Pancreas (tissue), 10 donors: ENCODE measurements around the gene LONP2. TPM values are rescaled to one million over a fixed set of nuclear protein-coding genes. Genes with fewer than 3 reads are reported as not detected.
"Not testable (repeated sequence)": the region's sequence is repeated elsewhere in the genome, so short reads cannot be mapped to it uniquely, and the experiment has no call there.

Experiments used
- ATAC-seq, 4 donors: fragments of 200-7000 bp; cut with Tn5 transposase; one replicate each; pipeline versions ENCODE4 v1.8.0 to v1.9.1; 2020; ENCODE audit warnings: mild to moderate bottlenecking in 4 of 4, moderate library complexity in 4 of 4
- DNase-seq, 6 donors: peaks; one replicate each; pipeline ENCODE4 v3.0.0-alpha.2; 2020
- FAIRE-seq: peaks from 2 replicates; lab custom pipeline; 2012; peaks lifted over from hg19 to GRCh38; lab: Jason Lieb, UNC
- H3K27ac ChIP-seq, 4 donors: fragments of 200-600 bp; sonication (generic); 1 replicate in 3 of 4; 2 replicates in 1 of 4; pipeline versions ENCODE4 v1.5.0 to v1.8.0; 2020
- H3K27me3 ChIP-seq, 4 donors: fragments of 200-600 bp; one replicate each; pipeline ENCODE4 v1.8.0; 2021
- H3K36me3 ChIP-seq, 3 donors: fragments of 200-600 bp; sonication (generic) in 1 of 3; one replicate each; pipeline versions ENCODE4 v1.5.0 to v1.8.0; 2020 to 2021
- H3K4me1 ChIP-seq, 3 donors: fragments of 200-600 bp; one replicate each; pipeline ENCODE4 v1.8.0; 2021
- H3K4me3 ChIP-seq, 4 donors: fragments of 200-600 bp; sonication (generic) in 2 of 4; one replicate each; pipeline versions ENCODE4 v1.5.0 to v1.8.0; 2020 to 2021
- H3K9me3 ChIP-seq, 4 donors: fragments of 200-600 bp; one replicate each; pipeline ENCODE4 v1.8.0; 2021
- WGBS, 2 donors: extraction: QIAGEN DNeasy Blood & Tissue Kit; methylation state at CpG; one replicate each; pipeline ENCODE4 v1.1.7; 2013; 5-methylcytosine and 5-hydroxymethylcytosine counted together
- intact Hi-C, 3 donors: fragments of 100-400 bp; cut with DNase I; formaldehyde crosslinking; loops; one replicate each; pipeline versions ENCODE4 v1.11.1 to v1.14.2; 2022
- polyA plus RNA-seq, 2 donors: library from polyadenylated mRNA; stranded (reverse); fragments of 200-250 nt; gene quantifications; one replicate each; pipeline ENCODE4 v1.2.3, GENCODE V29; 2013
- total RNA-seq, 6 donors: library from RNA; stranded (reverse); fragmentation: NEBNext Ultra II Directional in 4 of 6; extraction: Animal tissue kit (Norgen Biotek cat#: 25700) in 4 of 6; gene quantifications; one replicate each; pipeline versions ENCODE4 v1.2.1 to v1.2.4, GENCODE V29; 2021 to 2023
- TF ChIP-seq, protein P1 (sequence below), 4 donors: fragments of 200-600 bp; sonication (generic) in 3 of 4; IDR thresholded peaks; one replicate each; pipeline versions ENCODE4 v1.5.0 to v1.8.0; 2021; ENCODE audit warnings: antibody characterized with exemption in 4 of 4
- donor health status: healthy with polysubstance abuse.
- donor health status: DM: no; HTN: no; CAD: no; lungs with moderate emphysema.
- donor health status: DM: no; HTN: no; CAD: no.
- donor health status: control.
- donor health status: control.
- donor health status: Bipolar disorder and iron deficiency.
- donor health status: DM: yes; HTN: yes; CAD: no.
- donor health status: DM: no; HTN: no; CAD: no.
- donor health status: DM: no; HTN: no; CAD: no.
- donor health status: DM: yes; HTN: yes; CAD: no.

LONP2 gene
- total and polyA plus RNA-seq, 8 donors, result 31.4 to 49.1 (median 41.6) TPM

DNA sequence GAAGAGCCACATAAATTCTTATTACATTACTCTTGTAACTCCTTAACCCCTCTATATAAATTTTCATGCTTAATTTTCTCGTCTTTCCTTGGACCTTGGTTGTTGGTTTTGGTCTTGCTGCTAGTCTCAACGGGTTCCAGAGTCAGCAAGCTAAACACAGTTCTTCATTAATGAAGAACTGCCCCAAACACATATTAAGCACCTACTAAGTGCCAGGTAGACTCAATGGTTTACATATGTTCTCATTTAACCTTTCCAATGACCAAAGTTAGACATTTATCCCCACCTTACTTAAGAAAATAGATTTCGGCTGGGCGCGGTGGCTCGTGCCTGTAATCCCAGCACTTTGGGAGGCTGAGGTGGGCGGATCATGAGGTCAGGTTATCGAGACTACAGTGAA is 126.1 kb downstream of the LONP2 start:
- intact Hi-C loops, result no loop called here
- TF ChIP-seq, protein P1, sequence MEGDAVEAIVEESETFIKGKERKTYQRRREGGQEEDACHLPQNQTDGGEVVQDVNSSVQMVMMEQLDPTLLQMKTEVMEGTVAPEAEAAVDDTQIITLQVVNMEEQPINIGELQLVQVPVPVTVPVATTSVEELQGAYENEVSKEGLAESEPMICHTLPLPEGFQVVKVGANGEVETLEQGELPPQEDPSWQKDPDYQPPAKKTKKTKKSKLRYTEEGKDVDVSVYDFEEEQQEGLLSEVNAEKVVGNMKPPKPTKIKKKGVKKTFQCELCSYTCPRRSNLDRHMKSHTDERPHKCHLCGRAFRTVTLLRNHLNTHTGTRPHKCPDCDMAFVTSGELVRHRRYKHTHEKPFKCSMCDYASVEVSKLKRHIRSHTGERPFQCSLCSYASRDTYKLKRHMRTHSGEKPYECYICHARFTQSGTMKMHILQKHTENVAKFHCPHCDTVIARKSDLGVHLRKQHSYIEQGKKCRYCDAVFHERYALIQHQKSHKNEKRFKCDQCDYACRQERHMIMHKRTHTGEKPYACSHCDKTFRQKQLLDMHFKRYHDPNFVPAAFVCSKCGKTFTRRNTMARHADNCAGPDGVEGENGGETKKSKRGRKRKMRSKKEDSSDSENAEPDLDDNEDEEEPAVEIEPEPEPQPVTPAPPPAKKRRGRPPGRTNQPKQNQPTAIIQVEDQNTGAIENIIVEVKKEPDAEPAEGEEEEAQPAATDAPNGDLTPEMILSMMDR (IDR thresholded peaks at IDR 0.05), result no peak
- WGBS, 2 donors, result 95 to 98% methylated on average over 8 of the region's 8 CpGs
- no peaks in the 10 kb centered on the region for H3K9me3 ChIP-seq
- DNase-seq (no peak), ATAC-seq (no peak), FAIRE-seq (no peak)
- H3K4me1 ChIP-seq, result peaks cover 0 to 41% (median 24%) of the 10 kb centered on the region in 3 donors
- no peaks in the 10 kb centered on the region for H3K27me3 ChIP-seq
- no peak overlapping the region for H3K4me3 ChIP-seq
- no peaks in the 10 kb centered on the region for H3K36me3 ChIP-seq
- no peak overlapping the region for H3K27ac ChIP-seq

DNA sequence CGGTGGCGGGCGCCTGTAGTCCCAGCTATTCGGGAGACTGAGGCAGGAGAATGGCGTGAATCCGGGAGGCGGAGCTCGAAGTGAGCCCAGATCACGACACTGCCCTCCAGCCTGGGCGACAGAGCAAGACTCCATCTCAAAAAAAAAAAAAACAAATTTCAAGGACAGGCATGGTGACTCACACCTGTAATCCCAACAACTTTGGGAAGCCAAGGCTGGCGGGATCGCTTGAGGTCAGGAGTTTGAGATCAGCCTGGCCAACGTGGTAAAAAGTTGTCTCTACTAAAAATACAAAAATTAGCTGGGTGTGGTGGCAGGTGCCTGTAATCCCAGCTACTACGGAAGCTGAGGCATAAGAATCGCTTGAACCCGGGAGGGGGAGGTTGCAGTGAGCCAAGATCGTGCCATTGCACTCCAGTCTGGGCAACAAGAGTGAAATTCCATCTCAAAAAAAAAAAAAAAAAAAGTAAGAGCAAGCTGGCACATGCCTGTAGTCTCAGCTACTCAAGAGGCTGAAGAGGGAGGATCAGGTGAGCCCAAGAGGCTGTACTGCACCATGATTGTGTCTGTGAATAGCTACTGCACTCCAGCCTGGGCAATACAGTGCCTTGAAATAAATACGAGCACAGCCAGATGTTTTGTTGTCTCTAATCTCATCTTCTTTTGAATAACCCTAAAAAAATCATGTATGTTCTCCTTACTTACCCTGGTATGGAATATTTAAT is 126.7 kb downstream of the LONP2 start:
- FAIRE-seq, H3K36me3 ChIP-seq, H3K27me3 ChIP-seq, H3K27ac ChIP-seq, intact Hi-C loops, DNase-seq, H3K9me3 ChIP-seq, ATAC-seq, H3K4me3 ChIP-seq: not testable (repeated sequence)
- 90 to 92% methylated on average over 18 of the region's 18 CpGs for WGBS, 2 donors
- peaks cover 0 to 38% (median 22%) of the 10 kb centered on the region in 3 donors for H3K4me1 ChIP-seq

DNA sequence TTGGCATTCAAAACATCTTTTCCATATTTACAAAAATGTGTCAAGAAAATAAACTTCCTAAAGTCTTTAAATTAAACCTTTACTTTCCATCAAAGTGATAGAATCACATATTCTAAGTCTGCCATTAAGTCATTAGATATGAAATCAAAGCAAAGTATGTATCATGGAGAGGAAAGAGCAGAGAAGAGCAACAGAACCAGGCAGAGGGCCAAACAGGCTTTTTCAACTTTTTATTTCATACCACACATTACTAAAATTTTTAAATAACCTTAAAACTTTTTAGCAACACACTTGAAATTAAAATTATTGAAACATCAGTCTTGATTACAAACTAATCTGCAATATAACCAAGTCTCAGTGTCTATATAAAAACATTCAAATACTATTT is 127.3 kb downstream of the LONP2 start:
- Histone ChIP-seq H3K4me3 (no peak overlapping the region), H3K27ac (no peak overlapping the region), H3K27me3 (no peaks in the 10 kb centered on the region), H3K4me1 (peaks cover 0 to 41% (median 24%) of the 10 kb centered on the region in 3 donors), H3K9me3 (no peaks in the 10 kb centered on the region), H3K36me3 (no peaks in the 10 kb centered on the region)
- no peak for DNase-seq
- TF ChIP-seq, protein P1 (IDR thresholded peaks at IDR 0.05), result no peak
- ATAC-seq, result no peak
- intact Hi-C loops, result no loop called here
- no peak for FAIRE-seq

DNA sequence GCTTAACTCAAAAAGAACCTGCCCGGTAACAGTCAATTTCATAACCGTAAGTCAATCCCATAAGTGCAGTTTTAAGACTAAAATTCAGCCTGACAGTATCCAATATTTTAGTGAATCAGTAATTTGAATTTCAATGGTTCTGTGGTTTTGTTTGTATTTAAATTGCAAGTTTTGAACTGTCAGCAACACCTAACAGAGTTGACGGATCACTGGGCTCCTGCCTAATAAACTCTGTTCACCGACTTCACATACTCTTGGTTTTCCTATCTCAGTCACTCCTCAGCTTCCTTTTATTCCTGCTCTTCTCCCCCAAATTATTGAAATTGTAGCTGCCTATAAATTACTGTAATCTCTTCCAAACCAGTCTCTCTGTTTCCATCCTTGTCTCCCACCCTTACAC is 128.6 kb downstream of the LONP2 start:
- DNase-seq (no peak), ATAC-seq (no peak), FAIRE-seq (no peak)
- Histone ChIP-seq H3K27me3 (no peaks in the 10 kb centered on the region), H3K36me3 (no peaks in the 10 kb centered on the region), H3K9me3 (no peaks in the 10 kb centered on the region), H3K27ac (no peak overlapping the region), H3K4me3 (no peak overlapping the region), H3K4me1 (peaks cover 0 to 41% (median 31%) of the 10 kb centered on the region in 3 donors)
- 83 to 84% methylated on average over 4 of the region's 4 CpGs for WGBS, 2 donors
- intact Hi-C loops, result no loop called here
- TF ChIP-seq, protein P1 (IDR thresholded peaks at IDR 0.05), result no peak

DNA sequence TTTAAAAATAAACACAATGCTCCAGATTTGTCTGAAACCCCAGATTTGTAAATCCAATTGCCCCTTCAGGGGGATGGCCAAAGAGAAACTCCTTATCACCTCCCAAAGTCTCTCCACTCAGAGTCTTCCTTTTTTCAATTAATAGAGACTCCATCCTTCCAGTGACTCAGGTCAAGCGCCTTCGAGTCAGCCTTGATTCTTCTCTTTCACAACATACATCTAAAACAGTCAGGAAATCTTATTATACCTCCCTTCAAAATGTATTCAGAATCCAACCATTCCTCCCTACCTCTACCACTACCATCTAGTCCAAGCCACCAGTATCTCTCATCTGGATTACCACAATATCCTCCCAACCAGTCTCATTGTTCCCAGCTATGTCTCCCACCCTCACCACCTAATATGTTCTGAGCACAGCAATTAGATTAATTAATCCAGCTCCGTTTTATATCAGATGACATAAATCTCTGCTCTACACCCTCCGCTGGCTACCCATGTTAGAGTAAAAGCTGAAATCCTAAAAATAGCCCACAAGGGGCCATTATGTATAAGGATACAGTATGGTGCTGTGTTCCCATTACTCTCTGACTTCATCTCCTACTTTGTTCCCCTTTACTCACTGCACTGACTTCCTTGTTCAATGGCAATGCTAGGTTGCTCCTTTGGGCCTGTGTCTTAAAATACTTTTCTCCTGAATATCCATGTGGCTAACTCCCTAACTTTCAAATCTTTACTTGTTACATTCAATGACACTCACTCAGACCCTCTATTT is 129.3 kb downstream of the LONP2 start:
- peaks cover 1 to 45% (median 37%) of the 10 kb centered on the region in 3 donors for H3K4me1 ChIP-seq
- H3K36me3 ChIP-seq, result no peaks in the 10 kb centered on the region
- ATAC-seq, result peak in 2 of 4 donors; percentile 50 to 65
- no peaks in the 10 kb centered on the region for H3K9me3 ChIP-seq
- H3K4me3 ChIP-seq, result no peak overlapping the region
- no peaks in the 10 kb centered on the region for H3K27me3 ChIP-seq
- TF ChIP-seq, protein P1 (IDR thresholded peaks at IDR 0.05), result no peak
- intact Hi-C loops, result no loop called here
- no peak for DNase-seq
- FAIRE-seq, result no peak
- 84 to 86% methylated on average over 4 of the region's 4 CpGs for WGBS, 2 donors
- no peak overlapping the region for H3K27ac ChIP-seq
